Embryonic facial prominence (tissue), 1 donor: ENCODE measurements around the gene HELZ.
"Not testable (repeated sequence)": the region's sequence is repeated elsewhere in the genome, so short reads cannot be mapped to it uniquely, and the experiment has no call there.

Source experiments
- DNase-seq: peaks from one replicate; pipeline ENCODE4 v3.0.0-alpha.2; 2016; ENCODE audit errors: extremely low spot score

Gene HELZ

DNA sequence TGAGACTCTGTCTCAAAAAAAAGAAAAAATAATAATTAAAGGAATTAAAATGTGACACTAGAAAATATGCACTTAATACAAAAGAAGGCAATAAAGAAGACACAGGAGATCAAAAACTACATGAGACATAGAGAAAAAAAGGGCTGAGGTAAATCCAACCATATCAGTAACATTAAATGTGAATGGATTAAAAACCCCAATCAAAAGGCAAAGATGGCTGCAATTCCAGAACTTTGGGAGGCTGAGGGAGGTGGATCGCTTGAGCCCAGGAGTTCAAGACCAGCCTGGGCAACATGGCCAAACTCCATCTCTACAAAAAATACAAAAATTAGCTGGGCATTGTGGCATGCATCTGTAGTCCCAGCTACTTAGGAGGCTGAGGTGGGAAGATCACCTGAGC, 103.0 kb downstream of the HELZ start:
- not testable (repeated sequence) for DNase-seq

DNA sequence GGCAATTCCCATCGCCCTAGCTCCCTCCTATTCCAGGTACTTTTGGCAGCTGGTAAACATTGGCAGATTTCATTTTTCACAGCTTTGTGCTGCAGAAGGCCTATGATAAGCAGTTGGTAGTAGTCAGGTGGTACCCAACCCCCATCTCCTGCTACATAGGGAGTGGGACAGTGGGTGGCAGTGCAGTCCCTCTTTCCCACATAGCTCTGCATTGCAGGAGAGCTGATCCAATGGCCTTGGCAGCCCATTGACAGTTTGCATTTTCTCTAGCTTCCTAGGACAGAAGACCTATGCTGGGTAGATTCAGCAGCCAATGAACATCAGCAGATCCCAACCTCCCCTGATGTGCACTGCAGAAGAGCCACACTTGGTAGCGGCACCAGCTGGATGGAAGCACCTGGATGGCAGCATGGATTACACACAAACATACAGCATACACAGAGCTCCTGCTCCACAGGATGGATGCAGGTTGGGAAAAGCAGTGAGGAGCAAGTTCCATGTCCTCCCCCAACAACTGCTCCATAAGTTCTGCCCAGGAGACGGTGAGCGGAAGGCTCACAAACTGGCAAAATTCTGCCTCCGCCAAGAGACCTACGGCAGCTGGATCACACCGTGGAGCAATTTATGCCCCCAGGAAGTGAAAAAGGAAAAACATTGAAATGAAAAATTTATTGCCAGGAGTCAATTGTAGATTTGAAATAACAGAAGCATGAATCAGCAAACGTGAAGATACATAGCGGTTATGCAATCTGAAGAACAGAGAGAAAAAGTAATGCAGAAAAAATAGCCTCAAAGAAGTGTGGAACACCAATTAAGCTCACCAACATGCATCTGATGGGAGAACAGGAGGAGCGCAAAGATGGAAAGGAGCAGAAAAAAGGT, 105.0 kb downstream of the HELZ start:
- DNase-seq = no peak

DNA sequence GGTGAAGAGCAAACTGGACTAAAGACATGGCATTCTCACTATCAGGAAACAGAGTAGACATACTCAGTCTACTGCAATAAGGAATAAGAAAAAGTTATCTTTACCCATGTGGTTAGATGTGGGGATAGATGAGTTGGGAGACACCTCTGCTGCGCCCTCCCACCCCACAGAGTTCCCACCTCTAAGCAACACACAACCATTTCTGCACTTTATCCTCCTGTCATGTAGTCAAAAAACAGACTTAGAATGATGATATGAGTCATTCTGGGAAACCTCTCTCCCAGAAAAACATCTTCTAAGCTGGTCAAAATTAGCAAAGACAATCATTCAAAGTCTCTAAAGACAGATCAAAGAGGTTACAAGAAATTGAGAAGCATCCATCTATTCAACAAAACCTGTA, 105.7 kb downstream of the HELZ start:
- no peak for DNase-seq

DNA sequence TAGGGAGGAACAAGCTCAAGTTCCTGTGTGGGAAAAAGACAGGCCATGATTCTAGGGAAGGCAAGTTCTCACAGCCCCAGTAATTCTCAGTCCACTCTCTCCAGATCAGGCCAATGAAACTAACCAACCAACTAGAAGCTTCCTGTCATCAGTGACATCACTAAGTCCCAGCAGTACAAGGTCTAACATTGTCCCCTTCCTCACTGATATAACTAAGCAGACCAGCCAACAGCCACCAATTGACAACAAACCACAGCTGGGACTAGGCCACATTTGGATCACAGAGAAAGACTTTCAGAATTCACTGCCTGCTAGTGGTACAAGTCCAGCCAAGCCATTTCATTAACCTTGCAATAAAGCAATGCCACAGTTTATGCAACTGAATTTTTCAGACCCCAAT, 106.6 kb downstream of the HELZ start:
- no peak for DNase-seq

DNA sequence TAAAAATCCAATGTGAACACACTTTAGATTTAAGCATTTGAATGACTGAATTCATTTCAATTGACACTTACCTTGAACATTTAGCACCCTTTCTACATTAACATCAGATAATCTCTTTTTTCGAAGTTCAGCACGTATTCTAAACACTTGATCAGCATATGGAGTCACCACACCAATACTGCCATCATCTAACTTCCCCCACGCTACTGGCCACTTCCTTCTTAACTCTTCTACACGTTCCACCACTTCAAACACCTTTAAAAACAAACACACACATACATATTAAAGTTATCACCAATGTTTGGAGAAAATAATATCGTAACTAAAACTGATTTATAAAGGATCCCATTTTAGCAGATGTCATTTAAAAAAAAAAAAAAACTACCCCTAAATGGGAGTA, 107.1 kb downstream of the HELZ start:
- no peak for DNase-seq

DNA sequence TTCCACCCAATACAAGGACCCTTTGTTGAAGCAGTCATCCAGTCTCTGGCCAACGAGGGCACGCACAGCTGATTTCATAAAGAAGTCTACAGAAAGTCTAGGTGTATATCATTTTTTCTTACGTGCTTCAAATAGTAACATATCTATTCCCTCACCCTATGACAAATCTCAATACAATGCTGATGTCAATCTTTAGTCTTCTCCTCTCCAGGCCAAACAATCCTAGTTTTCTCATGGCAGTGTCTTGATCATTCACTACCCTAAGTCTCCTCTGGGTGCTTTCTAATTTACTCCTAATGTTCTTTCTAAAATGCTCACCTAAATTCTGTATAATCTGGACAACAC, 108.0 kb downstream of the HELZ start:
- no peak for DNase-seq

DNA sequence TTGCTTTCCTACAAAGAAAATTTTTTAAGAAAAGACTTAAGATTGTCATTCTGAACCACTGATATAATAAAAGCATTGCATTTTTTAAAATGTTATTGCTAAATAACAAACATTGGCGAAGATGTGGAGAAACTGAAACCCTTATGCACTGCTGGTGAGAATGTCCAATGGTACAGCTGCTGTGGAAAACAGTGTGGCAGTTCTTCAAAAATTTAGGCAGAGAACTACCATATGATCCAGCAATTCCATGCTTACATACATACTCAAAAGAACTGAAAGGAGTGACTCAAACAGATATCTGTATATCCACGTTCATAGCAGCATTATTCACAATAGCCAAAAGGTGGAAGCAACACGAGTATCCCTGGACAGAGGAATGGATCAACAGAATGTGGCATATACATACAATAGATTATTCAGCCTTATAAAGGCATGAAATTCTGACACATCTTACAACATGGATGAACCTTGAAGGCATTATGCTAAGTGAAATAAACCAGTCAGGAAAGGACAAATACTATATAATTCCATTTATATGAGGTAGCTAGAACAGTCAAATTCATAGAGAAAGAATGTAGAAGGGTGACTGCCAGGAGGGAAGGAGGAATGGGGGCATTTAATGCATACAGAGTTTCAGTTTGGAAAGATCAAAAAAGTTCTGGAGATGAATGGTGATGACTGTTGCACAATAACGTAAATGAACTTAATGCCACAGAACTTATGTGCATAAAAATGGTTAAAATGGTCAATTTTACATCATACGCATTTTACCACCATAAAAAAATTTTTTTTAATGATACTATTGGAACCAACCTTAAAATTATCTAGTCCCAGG, 108.6 kb downstream of the HELZ start:
- DNase-seq = no peak

DNA sequence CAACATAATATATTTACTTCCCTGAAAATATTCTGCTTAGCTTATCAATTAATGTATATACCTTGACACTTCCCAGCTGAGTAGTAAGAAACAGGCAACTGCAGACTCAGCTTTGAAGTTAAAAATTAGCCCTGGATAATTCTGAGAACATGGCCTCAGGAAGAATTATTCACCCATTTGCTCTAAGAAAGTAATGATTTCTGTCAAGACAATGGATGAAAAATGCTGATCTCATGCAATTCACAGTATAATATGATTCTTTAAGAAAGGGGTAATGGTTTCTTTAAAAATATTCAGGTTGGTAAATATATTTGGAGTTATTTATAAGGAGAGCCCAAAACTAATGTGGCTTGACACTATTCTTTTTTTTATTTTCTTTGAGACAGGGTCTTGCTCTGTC, 111.8 kb downstream of the HELZ start:
- DNase-seq = no peak

DNA sequence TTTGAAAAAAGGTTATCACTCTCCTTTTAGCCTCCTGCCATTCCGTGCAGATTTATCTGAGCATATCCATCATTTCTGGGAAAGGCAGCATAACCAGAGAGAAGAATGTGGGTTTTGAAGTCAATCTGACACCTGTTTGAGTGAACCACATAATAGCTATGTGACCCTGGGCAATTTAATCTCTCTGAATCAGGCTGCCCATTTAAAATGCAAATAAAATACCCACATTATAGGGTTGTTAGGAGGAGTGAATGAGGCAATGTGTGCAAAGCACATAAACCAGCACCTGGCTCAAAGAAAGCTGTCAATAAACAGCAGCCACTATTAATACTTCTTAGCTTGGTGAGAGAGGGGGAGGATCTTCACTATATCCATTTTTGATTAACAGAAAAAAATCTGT, 112.6 kb downstream of the HELZ start:
- DNase-seq = no peak

DNA sequence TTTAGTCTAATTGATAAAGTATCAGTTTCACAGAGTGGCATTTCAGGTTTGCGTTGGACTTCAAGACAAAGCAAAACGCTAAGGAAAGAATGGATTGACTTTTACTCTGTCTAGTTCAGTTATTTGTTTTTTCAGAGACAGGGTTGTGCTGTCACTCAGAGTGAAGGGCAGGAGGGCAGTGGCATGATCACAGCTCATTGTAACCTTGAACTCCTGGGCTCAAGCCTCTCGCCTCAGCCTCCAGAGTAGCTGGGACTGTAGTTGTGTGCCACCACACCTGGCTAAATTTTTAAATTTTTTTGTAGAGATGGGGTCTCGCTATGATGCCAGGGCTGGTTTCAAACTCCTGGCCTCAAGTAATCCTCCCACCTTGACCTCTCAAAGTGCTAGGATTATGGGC, 114.2 kb downstream of the HELZ start:
- DNase-seq = no peak

DNA sequence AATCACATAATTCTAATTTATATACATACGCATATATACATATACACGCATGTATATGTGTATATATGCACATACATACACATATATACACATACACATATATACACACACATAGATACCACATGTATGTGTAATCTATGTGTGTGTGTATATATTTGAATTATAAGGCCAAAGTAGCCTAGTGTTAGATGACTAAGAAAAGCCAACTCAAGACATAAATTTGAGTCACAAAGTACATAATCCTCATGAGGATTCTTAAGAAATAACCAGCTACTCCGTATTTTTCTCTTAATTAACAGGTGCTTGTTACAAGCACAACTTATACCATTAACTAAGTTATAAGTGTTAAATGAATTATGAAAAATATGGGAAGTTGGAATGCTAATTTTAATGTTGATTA, 115.7 kb downstream of the HELZ start:
- no peak for DNase-seq

DNA sequence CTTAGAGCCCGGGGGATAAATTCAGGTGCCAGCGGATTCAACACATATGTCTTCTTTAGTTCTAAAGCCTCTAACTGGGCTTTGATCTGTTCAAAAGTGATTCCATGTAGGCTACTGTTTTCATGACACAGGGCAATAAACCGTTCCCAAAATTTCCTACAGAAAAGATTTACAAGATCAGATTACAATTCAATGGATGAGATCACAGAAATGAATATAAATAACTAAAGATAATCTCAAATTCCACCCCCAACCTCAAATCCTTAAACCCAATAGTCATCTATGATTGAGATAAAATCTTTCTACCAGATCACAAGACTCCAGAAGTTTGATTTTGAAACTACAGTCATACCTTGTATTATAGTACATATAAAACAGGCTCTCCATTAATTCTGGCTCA, 116.3 kb downstream of the HELZ start:
- DNase-seq = no peak

DNA sequence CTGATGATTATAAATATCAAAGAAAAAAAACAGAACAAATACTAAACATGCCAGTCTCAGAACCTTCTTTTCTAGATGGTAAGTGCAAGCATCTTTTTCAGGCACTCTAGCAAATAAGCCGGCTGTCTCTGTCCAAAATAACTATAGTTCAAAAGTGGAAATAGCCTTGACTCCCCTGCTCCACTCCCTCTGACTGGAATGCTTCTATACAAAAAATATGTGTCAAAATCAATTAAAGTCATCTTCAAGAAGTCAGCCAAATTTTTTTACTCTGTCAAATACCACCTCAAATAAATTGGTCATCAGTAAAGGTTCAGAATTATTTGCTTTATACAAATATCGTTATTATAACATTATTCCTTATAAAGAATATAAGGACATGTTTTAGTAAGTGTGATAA, 117.1 kb downstream of the HELZ start:
- no peak for DNase-seq

DNA sequence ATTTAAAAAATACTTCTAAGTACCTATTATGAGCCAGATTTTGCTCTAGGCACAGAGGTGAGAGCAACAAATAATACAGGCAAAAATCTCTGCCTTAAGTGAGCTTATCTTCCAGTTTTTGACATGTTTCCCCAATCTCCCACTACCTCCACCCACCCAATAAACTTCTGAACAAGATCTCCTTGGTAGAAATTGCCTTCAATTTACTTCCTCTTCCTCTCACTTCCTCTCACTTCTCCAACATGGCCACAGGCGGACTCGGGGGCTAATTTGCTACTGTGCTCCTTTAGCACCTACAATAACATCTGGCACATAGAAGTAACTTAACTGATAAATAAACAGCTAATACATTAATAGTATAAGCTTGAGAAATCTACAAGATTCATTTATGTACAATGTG, 118.0 kb downstream of the HELZ start:
- DNase-seq = no peak

DNA sequence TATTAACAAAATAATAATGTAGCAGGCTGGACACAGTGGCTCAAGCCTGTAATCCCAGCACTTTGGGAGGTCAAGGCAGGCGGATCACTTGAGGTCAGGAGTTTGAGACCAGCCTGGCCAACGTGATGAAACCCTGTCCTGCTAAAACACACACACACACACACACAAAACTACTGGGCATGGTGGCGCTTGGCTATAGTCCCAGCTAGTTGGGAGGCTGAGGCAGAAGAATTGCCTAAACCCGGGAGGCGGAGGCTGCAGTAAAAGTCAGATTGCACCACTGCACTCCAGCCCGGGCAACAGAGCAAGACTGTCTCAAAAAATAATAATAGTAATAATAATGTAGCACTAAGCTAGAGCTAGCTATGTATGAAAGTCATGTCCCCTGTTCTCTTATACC, 118.5 kb downstream of the HELZ start:
- not testable (repeated sequence) for DNase-seq

DNA sequence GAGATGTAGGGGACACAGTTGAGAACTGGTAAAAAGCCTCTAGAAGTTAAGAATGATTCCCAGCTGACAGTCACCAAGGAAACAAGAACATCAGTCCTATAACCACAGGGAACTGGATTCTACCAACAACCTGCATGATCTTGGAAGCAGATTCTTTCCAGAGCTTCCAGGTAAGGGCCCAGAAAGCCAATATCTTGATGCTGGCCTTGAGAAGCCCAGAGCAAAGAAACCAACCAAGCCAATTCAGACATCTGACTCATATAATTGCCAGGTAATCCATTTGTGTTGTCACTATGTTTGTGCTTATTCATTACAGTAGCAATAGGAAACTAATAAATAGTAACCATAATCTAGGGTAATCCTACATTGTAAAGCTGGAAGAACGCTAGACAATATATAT, 119.1 kb downstream of the HELZ start:
- no peak for DNase-seq

DNA sequence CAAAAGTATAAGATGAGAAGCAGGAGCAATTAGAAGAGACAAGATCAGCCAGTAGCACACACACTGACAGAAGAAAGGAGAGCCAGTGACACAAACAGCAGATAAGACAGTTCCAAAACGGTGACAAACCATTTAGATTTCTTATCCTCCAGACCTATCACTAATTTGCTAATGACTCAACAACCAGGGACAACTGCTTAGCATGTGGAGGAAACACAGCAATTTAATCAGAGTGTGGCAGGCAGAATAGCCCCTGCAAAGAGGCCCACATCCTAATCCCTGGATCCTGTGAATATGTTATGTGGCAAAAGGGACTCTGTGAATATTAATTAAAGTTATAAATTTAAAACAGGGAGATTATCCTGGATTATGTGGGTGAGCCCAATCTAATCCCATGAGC, 119.6 kb downstream of the HELZ start:
- no peak for DNase-seq

DNA sequence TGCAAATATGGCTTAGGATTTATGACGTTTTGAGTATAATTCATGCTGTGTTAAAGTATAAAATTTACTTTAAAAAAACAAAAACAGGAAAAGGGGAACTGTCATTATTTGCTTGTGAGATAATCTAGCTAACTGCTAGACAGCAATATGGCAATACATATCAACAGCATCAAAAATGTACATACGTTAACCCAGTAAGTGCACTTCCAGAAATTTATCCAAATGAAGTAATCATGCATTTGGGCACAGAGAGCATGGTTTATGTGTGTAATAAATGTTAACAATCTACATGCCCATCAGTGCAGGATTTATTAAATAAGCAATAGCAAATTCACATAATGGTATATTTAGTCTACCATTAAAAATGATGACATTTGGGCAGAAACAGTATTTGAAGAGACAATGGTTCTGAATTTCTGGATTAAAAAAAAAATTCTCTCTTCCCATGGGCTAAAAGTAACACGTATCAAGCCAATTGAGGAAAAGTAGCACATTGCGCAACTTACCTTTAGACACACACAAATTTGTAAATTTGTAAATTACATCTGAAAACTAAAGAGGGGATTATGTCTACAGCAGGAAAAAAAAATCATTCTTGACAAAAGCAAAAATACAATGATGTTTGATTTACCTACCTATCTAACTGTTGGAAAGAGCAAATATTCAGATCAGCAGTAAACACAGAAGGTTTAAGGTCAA, 120.4 kb downstream of the HELZ start:
- no peak for DNase-seq

DNA sequence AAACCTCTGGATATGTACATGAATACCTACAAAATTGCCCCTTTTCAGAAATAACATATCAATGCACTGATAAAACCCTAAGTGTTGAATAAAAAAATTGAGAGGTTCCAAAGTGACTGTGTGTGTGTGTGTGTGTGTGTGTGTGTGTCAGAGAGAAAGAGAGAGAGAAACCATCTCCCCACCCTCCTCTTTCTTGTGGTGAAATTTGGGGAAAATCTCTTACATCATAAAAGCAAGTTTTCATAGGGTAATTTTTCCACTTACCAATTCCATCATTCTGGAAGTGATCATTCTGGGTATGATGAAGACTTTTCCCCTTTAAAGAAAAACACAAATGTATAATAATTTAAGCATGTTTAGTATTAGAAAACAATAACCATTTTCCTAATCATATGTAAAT, 121.3 kb downstream of the HELZ start:
- DNase-seq = no peak

DNA sequence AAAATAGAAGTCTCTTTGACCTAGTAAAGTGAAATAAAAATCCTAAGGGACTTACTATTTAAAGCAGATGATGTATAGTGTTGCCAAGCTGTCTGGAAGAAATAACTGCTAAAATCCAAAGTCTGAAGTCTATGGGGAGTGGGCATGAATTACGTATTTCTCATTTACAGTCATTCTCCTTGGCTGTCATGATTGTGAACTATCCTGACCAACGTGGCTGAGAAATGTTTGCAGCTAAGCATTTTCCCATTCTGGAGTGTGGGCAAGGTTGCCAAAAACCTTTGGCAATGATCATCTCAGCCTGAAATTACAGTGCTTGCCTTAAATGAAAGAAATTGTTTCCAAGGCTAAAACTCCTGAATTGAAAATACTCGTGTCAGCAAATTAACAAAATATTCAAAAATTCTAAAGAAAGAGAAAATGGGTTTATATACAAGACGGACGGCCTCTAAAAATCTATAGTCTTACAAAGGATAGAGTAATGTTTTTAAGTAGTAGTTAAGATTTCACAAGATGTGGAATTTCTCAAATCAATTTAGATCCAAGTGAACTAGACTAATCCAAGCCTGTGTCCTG, 123.6 kb downstream of the HELZ start:
- DNase-seq = peak; percentile 60

DNA sequence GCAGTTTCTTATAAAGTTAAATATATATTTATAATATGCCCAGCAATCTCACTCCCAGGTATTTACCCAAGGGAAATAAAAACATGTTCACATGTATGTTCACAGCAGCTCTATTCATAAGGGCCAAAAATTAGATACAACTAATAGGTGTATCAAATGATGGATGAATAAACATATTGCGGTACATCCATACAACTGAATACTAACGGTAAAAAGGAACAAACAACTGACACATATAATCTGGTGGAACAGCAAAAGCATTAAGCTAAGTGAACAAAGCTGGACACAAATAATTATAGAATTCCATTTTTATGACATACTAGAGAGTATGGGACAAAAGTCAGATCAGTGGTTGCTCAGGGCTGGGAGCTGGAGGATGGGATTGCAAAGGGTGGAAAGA, 125.9 kb downstream of the HELZ start:
- DNase-seq = no peak

DNA sequence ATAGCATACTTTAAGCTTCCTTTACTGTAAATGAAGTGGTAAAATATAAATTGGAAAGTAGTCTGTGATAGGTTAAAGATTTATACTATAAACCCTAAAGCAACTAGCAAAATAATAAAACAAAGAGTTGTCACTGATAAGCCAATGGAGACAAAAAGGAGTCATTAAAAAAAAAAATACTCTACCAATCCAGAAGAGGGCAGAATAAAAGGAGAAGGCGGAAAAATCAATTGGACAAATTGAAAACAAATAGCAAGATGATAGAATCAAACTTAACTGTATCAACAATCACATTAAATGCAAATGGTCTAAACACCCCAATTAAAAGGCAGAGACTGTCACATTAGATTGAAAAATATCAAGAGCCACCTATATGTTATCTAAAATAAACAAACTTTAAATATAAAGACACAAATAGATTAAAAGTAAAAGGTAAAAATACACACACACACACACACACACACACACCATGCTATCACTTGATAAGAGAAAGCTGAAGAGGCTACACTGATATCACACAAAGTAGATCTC, 128.9 kb downstream of the HELZ start:
- DNase-seq = no peak
